SK-N-SH (cell line): Measurements from ENCODE around the gene OR51E1.

Source experiments
- NFIC ChIP-seq: IDR thresholded peaks from 2 replicates; pipeline ENCODE4 v1.4.0; 2012; ENCODE audit warnings: borderline replicate concordance
- POLR2AphosphoS5 ChIP-seq: IDR thresholded peaks from 2 replicates; pipeline ENCODE4 v1.6.1; 2012; ENCODE audit warnings: low read depth, low read length

- TF ChIP-seq NFIC (no peak), POLR2AphosphoS5 (no peak)
Measured at GRCh38 chr11:4704054-4704789, 60.4 kb downstream of the OR51E1 start, which contains the start of gene MMP26.
